Hematopoietic multipotent progenitor cell treated with erythropoietin and hydrocortisone succinate and interleukin-3 and kit ligand, for 4 days (in vitro differentiated cells): ENCODE measurements around the gene SH3BP2.

ENCODE experiments used
- DNase-seq: peaks from one replicate; pipeline ENCODE4 v3.0.0-alpha.2; 2015

SH3BP2 gene

DNA sequence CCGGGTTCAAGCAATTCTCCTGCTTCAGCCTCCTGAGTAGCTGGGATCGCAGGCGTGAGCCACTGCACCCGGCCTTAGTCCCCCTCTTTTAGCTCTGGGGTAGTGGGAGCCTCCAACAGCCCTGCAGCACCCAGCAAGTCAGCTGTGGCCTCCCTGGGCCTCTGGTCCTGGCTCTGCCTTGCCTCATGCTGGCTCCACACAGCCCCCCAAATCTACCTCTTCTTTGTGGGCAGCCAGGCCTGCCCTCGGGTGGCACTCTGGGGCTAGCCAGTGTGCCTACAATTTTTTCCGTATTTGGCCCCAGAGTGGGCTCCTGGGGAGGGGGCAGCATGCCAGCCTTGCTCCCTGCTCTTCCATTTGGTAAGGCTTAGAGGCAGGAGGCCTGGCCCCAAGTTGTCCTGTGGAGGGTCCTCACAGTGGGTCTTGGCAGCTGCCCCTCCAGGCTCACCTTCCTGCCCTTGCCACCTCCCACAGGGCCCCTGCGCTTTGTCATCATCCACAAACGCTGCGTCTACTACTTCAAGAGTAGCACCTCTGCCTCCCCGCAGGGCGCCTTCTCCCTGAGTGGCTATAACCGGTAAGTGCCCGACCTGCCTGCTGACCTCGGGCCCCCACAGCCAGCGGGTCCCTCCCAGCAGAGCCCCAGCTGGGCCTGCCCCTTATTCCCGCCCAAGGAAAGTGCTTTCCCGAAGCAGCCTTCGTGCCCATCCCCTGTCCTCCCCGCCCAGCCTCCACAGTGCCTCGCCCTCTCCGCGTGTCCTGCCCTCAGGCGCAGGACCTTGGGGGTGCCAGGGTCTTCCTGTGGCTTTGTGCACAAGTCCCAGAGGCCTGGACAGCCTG is 29.8 kb downstream of the SH3BP2 start:
- no peak for DNase-seq

- DNase-seq: no peak
These were observed 30.4 kb downstream of the SH3BP2 start for GRCh38 chr4:2823301-2823670.

DNA sequence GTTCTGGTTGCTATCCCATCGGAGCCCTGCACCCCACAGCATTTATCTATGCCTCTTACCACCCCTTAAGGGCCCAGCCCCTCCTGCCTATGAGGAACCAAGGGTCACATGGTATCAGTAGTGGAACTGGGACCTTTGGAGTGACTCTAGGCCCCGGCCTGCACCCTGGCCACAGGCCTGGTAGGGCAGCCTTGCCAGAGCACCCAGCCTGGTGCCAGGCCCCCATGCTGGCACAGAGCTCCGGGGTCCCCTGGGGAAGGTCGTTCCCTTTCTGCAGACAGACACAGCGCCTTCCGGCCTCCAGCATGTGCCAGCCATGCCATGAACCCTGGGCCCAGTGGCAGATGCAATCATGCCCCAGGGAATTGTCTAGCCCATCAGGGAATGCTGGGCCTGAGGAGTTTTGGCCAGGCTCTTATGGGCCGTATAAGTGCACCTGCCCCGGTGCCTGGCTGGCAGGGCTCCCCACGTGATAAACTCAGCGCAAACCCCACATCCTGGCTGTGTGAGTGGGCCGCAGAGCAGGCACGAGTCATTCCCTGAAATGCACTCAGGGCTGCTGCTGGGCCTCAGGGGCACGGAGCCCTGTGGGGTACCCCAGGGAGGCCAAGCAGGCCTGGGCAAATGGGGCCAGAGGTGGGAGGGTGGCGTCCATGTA is 30.9 kb downstream of the SH3BP2 start:
- DNase-seq: no peak

DNA sequence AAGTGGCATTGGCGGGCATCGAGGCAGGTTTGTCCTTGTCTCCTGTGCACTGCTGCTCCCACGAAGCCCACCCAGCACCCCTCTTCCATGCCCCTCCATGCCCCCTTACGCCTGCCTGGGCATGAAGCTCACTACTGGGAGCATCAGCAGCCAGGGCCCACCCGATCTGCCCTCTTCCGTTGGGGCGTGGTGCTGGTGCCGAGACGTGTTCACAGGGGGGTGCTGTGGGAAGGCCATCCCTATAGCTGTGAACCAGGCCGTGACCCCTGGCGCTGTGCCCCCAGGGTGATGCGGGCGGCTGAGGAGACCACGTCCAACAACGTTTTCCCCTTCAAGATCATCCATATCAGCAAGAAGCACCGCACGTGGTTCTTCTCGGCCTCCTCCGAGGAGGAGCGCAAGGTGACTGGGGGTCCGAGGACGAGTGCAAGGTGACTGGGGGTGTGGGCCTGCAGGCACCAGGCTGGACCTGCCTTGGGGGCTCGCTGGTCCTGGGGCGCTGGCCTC is 31.5 kb downstream of the SH3BP2 start:
- no peak for DNase-seq

- no peak for DNase-seq
These were observed 32.0 kb downstream of the SH3BP2 start for GRCh38 chr4:2824836-2825381.

DNA sequence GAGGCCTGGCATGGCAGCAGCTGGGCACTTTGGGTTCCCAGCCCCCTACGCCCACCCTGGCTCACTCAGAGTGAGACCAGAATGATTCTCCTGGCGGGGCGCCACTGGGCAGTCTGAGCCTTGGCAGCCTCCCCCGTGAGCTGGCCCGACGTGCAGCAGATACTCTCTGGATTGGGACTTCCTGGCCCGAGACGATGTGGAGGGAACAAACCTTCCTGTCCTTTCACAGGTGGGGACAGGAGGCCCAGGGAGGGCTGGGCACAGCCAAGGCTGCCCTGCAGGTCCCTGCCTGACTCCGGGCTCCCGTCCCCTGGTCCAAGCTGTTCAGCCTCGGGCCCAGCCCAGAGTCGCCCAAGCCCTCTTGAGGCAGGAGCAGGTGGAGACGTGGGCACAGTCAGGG is 32.9 kb downstream of the SH3BP2 start:
- no peak for DNase-seq

- DNase-seq: no peak
These were observed 34.4 kb downstream of the SH3BP2 start for GRCh38 chr4:2827071-2827873.

DNA sequence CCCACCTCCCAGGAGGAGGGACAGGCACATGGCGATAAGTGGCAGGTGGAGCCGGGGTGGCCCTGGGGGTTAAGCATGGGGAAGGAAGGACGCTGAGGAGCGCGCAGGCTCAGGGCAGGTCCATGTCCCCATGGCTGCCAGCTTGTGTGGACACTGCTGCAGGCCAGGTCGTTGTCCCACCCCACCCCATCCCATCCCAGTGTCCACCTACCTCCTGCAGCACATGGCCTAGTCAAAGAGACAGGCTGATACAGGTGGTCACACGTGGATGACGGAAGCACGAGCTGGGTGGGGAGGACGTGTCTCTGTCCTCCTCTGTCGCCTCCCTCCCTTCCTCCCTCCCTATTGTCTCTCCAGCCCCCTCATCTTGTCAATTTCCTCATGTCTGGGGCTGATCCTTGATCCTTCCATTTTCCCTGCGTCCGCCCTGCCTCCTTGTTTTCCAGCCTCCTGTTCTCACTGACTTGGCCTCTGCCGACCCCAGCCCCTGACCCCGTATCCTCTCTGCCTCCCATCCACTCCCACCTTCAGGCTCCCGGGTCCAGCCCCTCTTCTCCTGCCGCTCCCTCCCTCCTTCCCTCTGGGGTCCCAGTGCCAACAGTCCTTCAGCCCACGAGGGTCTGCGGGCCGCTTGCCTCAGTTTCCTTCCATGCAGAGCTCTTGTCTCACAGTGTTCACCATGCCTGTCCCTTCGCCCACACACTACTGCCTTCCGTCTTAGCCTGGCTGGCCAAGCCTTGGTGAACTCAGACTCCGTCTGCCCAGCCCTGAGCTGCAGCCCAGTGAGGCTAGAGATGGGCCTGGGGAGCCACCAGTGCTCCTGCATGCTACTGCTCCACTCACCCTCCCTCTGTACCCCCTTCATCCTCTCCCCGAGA is 35.2 kb downstream of the SH3BP2 start:
- DNase-seq: no peak

DNA sequence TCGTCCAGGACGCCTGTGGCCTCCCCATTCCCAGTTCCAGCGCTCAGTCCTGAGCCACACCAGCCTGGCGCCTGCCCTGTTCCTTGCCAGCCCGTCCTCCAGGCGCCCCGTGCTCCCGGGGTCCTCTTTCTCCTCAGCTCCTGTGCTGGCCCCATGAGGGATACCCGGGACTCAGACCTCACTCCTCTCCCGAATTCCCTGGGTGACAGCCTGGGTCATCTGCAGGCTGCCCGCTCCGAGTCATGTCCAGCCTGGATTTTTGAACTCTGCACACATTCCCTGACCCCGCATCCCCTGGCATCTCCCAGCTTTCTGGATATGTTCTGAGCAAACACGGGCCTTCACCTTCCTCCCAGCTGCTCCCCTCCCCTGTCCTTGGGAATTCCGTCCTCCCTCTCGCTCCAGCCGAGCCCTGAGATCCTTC is 35.9 kb downstream of the SH3BP2 start:
- no peak for DNase-seq

DNA sequence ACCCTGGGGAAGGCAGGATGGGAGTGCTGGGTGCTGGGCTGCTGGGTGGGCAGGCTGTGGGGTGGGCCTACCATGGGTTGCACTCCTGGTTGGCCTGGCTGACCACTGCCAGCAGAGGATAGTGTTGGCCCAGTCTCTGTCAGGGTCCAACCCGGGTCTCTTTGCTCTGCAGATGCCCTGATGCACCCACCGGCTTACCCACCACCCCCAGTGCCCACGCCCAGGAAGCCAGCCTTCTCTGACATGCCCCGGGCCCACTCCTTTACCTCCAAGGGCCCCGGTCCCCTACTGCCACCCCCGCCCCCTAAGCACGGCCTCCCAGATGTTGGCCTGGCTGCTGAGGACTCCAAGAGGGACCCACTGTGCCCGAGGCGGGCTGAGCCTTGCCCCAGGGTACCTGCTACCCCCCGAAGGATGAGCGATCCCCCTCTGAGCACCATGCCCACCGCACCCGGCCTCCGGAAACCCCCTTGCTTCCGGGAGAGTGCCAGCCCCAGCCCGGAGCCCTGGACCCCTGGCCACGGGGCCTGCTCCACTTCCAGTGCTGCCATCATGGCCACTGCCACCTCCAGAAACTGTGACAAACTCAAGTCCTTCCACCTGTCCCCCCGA is 36.5 kb downstream of the SH3BP2 start:
- no peak for DNase-seq

- DNase-seq: no peak
These were observed 37.1 kb downstream of the SH3BP2 start for GRCh38 chr4:2829933-2830451.

DNA sequence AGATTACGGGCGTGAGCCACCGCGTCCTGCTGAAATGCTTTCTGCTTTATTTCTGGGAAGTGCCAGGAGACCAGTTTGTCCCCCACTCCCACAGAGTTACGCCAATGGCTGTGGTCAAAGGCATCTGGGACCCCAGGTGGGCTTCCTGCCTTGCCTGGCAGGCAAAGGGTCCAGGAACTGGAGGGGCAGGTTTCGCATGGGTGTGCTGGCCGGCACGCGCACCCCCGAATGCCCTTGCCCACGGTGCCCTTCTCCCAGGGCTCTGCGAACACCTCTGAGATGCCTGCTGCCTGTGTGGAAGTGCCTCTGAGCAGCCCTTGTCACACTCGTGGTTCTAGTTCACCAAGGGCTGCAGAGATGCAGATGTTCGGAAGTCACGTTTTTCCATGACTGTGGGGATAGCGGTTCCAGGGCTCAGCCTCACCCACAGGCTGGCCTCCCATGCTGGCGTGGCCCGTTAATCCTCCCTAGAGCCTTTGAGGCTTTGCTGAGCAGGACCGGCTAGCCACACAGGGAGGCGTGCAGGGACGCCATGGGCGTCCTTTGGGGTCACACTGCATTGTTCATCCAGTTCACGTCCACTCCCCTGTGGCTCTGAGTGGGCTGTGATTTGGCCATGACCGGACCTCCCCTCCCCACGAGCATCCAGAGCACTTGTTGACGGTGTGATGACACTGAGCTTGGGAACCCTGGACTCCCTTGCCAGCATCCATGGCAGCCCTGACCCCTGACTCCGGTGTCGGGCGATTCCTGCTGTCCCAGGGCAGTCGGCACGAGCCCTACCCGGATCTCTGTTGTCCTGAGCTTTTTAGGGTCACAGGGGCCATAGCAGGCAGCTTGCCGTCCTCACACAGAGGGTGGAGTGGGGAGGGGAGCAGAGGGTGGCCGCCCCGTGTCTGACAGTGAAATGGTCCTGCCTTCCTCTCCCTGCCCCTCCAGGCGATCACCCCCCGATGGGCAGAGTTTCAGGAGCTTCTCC is 38.0 kb downstream of the SH3BP2 start:
- DNase-seq: no peak

DNA sequence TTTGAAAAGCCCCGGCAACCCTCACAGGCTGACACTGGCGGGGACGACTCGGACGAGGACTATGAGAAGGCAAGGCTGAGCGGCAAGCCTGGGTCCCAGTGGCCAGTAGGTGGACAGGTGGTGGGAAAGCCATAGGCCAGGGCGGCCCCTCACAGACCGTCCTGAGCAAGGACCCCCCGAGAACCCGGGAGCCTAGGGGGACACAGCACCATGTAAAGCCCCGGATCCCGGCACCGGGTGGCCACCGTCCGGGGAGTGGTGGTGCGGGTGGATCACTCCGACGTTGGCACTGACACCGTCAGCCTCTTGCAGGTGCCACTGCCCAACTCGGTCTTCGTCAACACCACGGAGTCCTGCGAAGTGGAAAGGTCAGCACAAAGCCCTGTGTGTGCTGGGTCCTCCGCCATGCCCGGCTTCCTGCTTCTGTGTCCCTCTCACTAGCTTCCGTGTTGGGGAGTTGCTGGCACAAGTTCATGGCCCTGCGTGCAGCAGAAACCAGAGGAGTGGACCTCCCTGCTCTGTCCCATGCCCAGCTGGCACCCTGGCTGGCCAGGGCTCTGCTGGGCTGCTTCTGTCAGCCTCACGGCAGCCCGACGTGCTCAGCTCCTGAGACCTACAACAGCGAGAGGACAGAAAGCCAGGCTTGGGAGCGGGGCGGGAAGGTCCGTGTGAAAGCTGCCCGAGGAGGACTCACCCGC is 38.9 kb downstream of the SH3BP2 start:
- DNase-seq: no peak

DNA sequence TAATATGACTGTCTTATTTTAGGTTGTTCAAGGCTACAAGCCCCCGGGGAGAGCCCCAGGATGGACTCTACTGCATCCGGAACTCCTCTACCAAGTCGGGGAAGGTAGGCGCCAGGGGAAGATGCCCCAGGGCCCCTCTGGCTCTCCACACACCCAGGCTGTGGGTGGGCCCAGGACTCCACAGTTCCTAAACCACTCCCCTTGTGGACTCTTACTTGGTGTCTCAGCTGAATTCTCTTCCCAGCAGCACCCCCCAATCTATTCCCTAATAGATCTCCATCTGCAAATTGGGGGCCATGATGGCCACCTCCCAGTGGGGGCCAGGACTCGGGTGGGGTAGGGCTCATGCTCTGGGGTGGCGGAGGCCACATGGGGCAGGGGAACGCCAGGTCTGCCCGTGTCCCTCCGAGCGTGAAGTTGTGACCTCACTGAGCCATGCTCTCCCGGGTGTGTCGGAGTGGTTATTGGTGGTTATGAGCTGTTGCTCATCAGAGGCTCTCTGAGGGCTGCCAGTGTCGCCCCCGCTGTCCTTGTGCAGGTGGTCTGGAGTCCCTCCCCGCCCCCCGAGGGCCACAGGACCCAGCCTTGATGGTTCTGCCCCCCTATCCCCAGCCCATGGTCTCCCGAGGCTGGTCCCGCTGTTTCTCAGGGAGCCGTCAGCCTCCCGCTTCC is 39.6 kb downstream of the SH3BP2 start:
- DNase-seq: no peak

GRCh38 chr4:2832981-2833670 is 40.2 kb downstream of the SH3BP2 start:
- DNase-seq: no peak

- DNase-seq: no peak
These were observed 40.8 kb downstream of the SH3BP2 start for GRCh38 chr4:2833671-2834000.

- no peak for DNase-seq
These were observed 41.4 kb downstream of the SH3BP2 start for GRCh38 chr4:2834001-2834921.
